CD14-positive monocyte (primary cell): ENCODE measurements around the gene VAMP7. TPM values are rescaled to one million over a fixed set of nuclear protein-coding genes. Genes with fewer than 3 reads are reported as not detected.
"Not testable (repeated sequence)": the region's sequence is repeated elsewhere in the genome, so short reads cannot be mapped to it uniquely, and the experiment has no call there.

ENCODE experiments used
- DNase-seq, 3 donors: peaks; one replicate each; pipeline ENCODE4 v3.0.0-alpha.2; 2011 to 2022
- H2AFZ ChIP-seq: 2 replicates; pipeline ENCODE4 v1.6.0; 2012; ENCODE audit warnings: mild to moderate bottlenecking, low read depth, low read length, inconsistent platforms; ENCODE audit not compliant: insufficient read depth, poor library complexity, severe bottlenecking
- H3K27ac ChIP-seq, 2 donors: 1 replicate in 1 of 2; 2 replicates in 1 of 2; pipeline ENCODE4 v1.5.1; 2012 to 2013; ENCODE audit warnings: low read length in 2 of 2, control low read depth in 1 of 2, inconsistent platforms in 1 of 2, low read depth in 1 of 2, mild to moderate bottlenecking in 1 of 2
- H3K27me3 ChIP-seq, 2 donors: one replicate each; pipeline versions ENCODE4 v1.6.0 to v1.6.1; 2011 to 2013; ENCODE audit warnings: low read length in 2 of 2; ENCODE audit not compliant: control insufficient read depth in 2 of 2, insufficient read depth in 2 of 2
- H3K36me3 ChIP-seq, 2 donors: replicated peaks in 1 of 2; 1 replicate in 1 of 2; 2 replicates in 1 of 2; pipeline versions ENCODE4 v1.5.1 to v1.6.1; 2012 to 2013; ENCODE audit warnings: low read length in 2 of 2, control low read depth in 1 of 2, inconsistent platforms in 1 of 2, mild to moderate bottlenecking in 1 of 2; ENCODE audit not compliant: insufficient read depth in 2 of 2, control insufficient read depth in 1 of 2
- H3K4me1 ChIP-seq, 2 donors: 1 replicate in 1 of 2; 2 replicates in 1 of 2; pipeline versions ENCODE4 v1.5.1 to v1.6.1; 2012 to 2013; ENCODE audit warnings: low read length in 2 of 2, control low read depth in 1 of 2, inconsistent platforms in 1 of 2, mild to moderate bottlenecking in 1 of 2, moderate library complexity in 1 of 2; ENCODE audit not compliant: insufficient read depth in 2 of 2, control insufficient read depth in 1 of 2
- H3K4me2 ChIP-seq: replicated peaks from 2 replicates; pipeline ENCODE3; 2012; ENCODE audit warnings: low read length, moderate library complexity, mild to moderate bottlenecking; ENCODE audit not compliant: poor library complexity, severe bottlenecking; ENCODE audit errors: extremely low read depth
- H3K4me3 ChIP-seq, 3 experiments: fragments of 200-600 bp in 1 of 3; sonication (generic) in 1 of 3; replicated peaks in 1 of 3; 1 replicate in 2 of 3; 2 replicates in 1 of 3; pipeline ENCODE4 v1.5.1; 2011 to 2013; ENCODE audit warnings: low read length in 3 of 3, mild to moderate bottlenecking in 3 of 3, control low read depth in 2 of 3, low read depth in 2 of 3, inconsistent platforms in 1 of 3, moderate library complexity in 1 of 3
- H3K79me2 ChIP-seq: 2 replicates; pipeline ENCODE4 v1.6.0; 2012; ENCODE audit warnings: mild to moderate bottlenecking, control low read depth, inconsistent platforms, low read length, moderate library complexity; ENCODE audit not compliant: insufficient read depth
- H3K9ac ChIP-seq: 2 replicates; pipeline ENCODE4 v1.6.0; 2017; ENCODE audit warnings: low read length, mild to moderate bottlenecking; ENCODE audit not compliant: insufficient read depth, poor library complexity, severe bottlenecking
- H3K9me3 ChIP-seq, 2 donors: replicated peaks in 1 of 2; 1 replicate in 1 of 2; 2 replicates in 1 of 2; pipeline versions ENCODE4 v1.5.1 to v1.6.1; 2012 to 2013; ENCODE audit warnings: low read length in 2 of 2, control low read depth in 1 of 2; ENCODE audit not compliant: control insufficient read depth in 1 of 2, insufficient read depth in 1 of 2
- H4K20me1 ChIP-seq: 2 replicates; pipeline ENCODE4 v1.6.0; 2012; ENCODE audit warnings: mild to moderate bottlenecking, low read length, control low read depth, moderate library complexity; ENCODE audit not compliant: insufficient read depth
- H3K27ac Mint-ChIP-seq, 7 donors: one replicate each; pipeline ENCODE4 v1.8.0; 2020; ENCODE audit warnings: mild to moderate bottlenecking in 7 of 7, mixed read lengths in 7 of 7, moderate library complexity in 6 of 7, inconsistent platforms in 2 of 7
- H3K27me3 Mint-ChIP-seq, 3 donors: one replicate each; pipeline ENCODE4 v1.8.0; 2021 to 2022; ENCODE audit warnings: low read depth in 3 of 3, mild to moderate bottlenecking in 3 of 3, mixed read lengths in 3 of 3, moderate library complexity in 3 of 3, inconsistent platforms in 1 of 3
- H3K36me3 Mint-ChIP-seq, 2 donors: one replicate each; pipeline ENCODE4 v1.8.0; 2020; ENCODE audit warnings: mixed read lengths in 2 of 2, inconsistent platforms in 1 of 2, mild to moderate bottlenecking in 1 of 2
- H3K4me1 Mint-ChIP-seq: one replicate; pipeline ENCODE4 v1.8.0; 2020; ENCODE audit warnings: mild to moderate bottlenecking, mixed read lengths
- H3K4me3 Mint-ChIP-seq, 2 donors: one replicate each; pipeline ENCODE4 v1.8.0; 2020; ENCODE audit warnings: mild to moderate bottlenecking in 2 of 2, mixed read lengths in 2 of 2, moderate library complexity in 1 of 2
- H3K9me3 Mint-ChIP-seq, 7 donors: one replicate each; pipeline ENCODE4 v1.8.0; 2020 to 2022; ENCODE audit warnings: mixed read lengths in 7 of 7, mild to moderate bottlenecking in 6 of 7, moderate library complexity in 6 of 7, inconsistent platforms in 2 of 7
- CTCF ChIP-seq: fragments of 200-600 bp; IDR thresholded peaks from one replicate; pipeline ENCODE4 v1.8.0; 2022; ENCODE audit warnings: antibody characterized with exemption, mild to moderate bottlenecking
- WGBS: methylation state at CpG from one replicate; pipeline ENCODE4 v1.1.5; 2013; ENCODE audit warnings: missing lambda C conversion rate; ENCODE audit not compliant: insufficient coverage; 5-methylcytosine and 5-hydroxymethylcytosine counted together
- intact Hi-C, 2 donors: fragments of 100-400 bp; cut with micrococcal nuclease; formaldehyde crosslinking; loops; one replicate each; pipeline versions ENCODE4 v1.15.0 to v1.15.1; 2023
- polyA plus RNA-seq, 3 donors: library from polyadenylated mRNA; depleted of rRNA in 1 of 3; unstranded in 2 of 3; stranded (reverse) in 1 of 3; fragments of 300-500 nt in 2 of 3; fragments of >200 nt in 1 of 3; fragmentation: Illumina TruSeq in 2 of 3; gene quantifications; 1 replicate in 2 of 3; 2 replicates in 1 of 3; pipeline ENCODE4 v1.2.3, GENCODE V29; 2012 to 2021

Gene VAMP7
- polyA plus RNA-seq, 3 donors: 17.9 to 88.8 (median 67.5) TPM

DNA sequence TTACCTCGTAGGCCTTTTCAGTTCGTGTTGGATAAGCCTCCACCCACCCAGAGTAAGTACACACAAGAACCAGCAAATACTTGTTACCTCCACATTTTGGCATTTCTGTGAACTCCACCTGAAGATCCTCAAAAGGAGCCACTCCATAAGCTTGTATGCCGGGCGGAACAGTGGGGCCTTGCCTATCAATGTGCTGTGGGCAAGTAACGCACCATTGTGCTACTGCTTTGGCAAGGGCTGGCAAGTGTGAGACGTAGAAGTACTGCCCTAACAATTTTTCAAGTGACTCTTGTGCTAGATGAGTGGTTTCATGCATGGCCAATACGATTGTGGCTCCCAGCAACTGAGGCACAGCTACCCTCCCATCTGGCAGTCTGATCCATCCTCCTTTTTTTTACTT, 91.1 kb downstream of the VAMP7 start:
- H3K4me2 ChIP-seq, H3K36me3 Mint-ChIP-seq, H3K4me1 ChIP-seq, H3K9me3 ChIP-seq, H2AFZ ChIP-seq, DNase-seq, H3K9ac ChIP-seq, H3K79me2 ChIP-seq, H3K4me1 Mint-ChIP-seq, H3K27ac Mint-ChIP-seq, H3K27ac ChIP-seq, H3K27me3 Mint-ChIP-seq, intact Hi-C loops, H3K36me3 ChIP-seq, H3K4me3 Mint-ChIP-seq, H4K20me1 ChIP-seq, H3K4me3 ChIP-seq, H3K27me3 ChIP-seq: not testable (repeated sequence)
- peaks cover 8 to 23% (median 14%) of the 10 kb centered on the region in 7 donors for H3K9me3 Mint-ChIP-seq
- 97% methylated on average over 4 of the region's 7 CpGs for WGBS

DNA sequence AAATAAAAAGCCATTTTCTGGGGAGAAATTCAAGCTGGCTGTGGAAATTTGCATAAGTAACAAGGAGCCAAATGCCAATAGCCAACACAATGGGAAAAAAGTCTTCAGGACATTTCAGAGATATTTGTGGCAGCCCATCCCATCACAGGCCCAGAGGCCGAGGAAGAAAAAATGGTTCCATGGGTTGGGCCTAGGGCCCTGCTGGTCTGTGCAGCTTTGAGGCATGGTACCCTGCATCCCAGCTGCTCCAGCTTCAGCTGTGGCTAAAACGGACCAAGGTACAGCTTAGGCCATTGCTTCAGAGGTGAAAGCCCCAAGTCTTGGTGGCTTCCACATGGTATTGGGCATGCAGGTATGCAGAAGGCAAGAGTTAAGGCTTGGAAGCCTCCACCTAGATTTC, 102.2 kb downstream of the VAMP7 start:
- intact Hi-C loops: no loop called here

More for the DNA sequence above, 102.2 kb downstream of the VAMP7 start:
- no peaks in the 10 kb centered on the region for H3K4me1 ChIP-seq
- H3K27ac ChIP-seq: no peak overlapping the region
- no peak overlapping the region for H3K4me3 ChIP-seq
- H3K27me3 ChIP-seq: no peaks in the 10 kb centered on the region
- no peaks in the 10 kb centered on the region for H3K79me2 ChIP-seq
- TF ChIP-seq CTCF: no peak
- no peak overlapping the region for H3K27ac Mint-ChIP-seq
- DNase-seq: no peak
- no peaks in the 10 kb centered on the region for H3K36me3 ChIP-seq
- peaks cover 0 to 18% of the 10 kb centered on the region in 2 donors for H3K9me3 ChIP-seq
- no peaks in the 10 kb centered on the region for H3K4me1 Mint-ChIP-seq
- H3K27me3 Mint-ChIP-seq: peaks cover 0 to 1% (median 0%) of the 10 kb centered on the region in 3 donors
- no peaks in the 10 kb centered on the region for H3K36me3 Mint-ChIP-seq
- WGBS: 100% methylated on average over 2 of the region's 2 CpGs
- H3K9me3 Mint-ChIP-seq: peaks cover 0 to 7% (median 2%) of the 10 kb centered on the region in 7 donors
- H3K4me2 ChIP-seq: no peak overlapping the region
- no peak overlapping the region for H3K9ac ChIP-seq
- no peak overlapping the region for H2AFZ ChIP-seq
- no peaks in the 10 kb centered on the region for H4K20me1 ChIP-seq
- H3K4me3 Mint-ChIP-seq: no peak overlapping the region
